Activated CD8-positive, alpha-beta memory T cell treated with anti-CD3 and anti-CD28 coated beads for 48 hours (primary cell): ENCODE measurements around the gene C2orf42.
"Not testable (repeated sequence)": the region's sequence is repeated elsewhere in the genome, so short reads cannot be mapped to it uniquely, and the experiment has no call there.

Experiments used
- DNase-seq, 3 experiments: peaks; one replicate each; pipeline ENCODE4 v3.0.0-alpha.2; 2020; ENCODE audit warnings: low read depth in 2 of 3, low spot score in 2 of 3

Gene C2orf42

DNA sequence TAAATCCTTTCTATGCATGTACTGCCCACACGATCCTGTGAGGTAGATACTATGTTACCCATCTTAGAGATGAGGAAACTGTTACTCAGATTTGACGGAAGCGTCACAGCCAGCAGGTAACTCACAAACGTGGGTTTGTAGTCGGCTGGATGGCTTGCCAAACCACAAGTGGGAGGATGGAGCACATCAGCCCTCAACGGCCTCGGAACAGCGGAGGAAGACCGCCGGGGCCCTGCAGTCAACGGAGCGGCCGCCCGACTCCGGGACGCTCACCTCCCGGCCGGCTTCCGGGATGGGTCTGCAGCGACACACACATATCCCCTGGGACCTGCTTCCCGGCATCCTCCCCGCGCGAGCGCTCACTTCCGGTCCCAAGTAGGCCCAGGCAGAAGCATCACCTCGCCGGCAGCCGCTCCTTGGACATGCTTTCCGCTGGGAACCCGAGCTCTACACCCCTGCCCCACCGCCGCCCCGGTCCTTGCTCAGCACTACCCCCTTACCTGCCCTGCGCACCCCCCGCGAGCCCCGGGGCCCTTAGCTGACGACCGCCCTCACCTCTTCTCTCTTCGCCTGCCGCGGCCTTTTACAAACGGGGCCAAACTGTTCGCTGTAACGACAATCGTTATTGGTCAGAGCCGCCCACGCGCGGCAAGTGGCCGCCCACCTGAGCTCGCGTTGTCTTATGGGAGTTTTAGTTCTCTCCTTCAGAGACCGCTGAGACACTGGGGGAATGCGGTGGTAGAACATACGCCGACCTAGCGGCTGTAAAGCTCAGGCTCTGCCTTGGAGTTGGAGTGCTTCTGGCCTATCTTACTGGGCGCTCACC is at the start of gene C2orf42:
Gene C2orf42, minus strand, starts transcription at position 602 of the 826 bp plus-strand sequence. CDS start 9,034 bp downstream, outside the sequence.
- peak; percentile 88 to 93 (median 92) for DNase-seq

- no peak for DNase-seq
These were observed 49.8 kb upstream of the C2orf42 start for GRCh38 chr2:70240599-70240998.

GRCh38 chr2:70233926-70234325 is 43.1 kb upstream of the C2orf42 start:
- DNase-seq: no peak

DNA sequence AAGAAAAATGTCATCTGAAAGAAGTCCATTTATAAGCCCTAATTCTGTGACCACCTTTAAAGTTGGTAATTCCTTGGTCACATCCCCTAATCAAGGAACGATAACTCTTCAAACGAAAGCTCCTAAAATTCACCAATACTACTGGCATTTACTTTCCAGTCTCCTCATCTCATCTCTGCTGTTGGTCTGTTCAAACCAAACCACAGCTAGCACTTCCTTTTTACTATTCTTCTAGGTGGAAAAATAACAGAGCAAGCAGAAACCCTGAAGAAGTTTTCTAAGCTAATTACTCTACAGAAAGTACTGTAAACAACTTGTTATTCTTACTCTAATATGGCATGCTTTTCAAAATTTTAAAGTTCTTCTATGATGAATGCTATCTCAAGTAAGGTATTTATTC is 36.0 kb upstream of the C2orf42 start:
- no peak for DNase-seq

GRCh38 chr2:70223305-70223704 is 32.5 kb upstream of the C2orf42 start:
- DNase-seq: not testable (repeated sequence)

DNA sequence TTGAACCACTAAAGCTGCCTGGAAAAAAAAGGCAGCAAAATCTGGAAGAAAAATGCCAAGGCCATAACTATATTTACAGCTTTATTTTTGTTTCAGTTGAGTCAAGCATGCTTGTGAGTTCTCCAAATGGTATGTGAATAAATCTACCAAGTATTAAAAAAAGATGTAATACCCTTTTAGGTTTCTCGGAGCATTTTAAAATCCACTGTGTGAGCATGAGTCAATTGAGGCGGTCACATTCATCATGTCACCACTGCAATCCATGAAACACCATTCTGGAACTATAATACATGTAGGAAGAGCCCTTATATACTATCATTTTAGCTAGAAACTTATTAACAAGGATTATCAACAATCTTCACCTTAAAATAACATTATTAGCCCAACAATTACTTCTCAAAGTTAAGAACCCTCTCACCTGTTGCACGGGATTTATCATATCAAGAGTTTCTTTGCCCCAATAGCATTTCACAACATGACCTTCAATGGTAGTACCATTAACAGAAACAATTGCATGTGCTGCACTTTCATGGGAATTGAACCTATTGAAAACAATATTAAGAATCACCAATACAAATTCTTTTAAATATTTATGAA is 24.2 kb upstream of the C2orf42 start:
- no peak for DNase-seq

- DNase-seq: no peak
These were observed 23.5 kb upstream of the C2orf42 start for GRCh38 chr2:70214365-70214764.

DNA sequence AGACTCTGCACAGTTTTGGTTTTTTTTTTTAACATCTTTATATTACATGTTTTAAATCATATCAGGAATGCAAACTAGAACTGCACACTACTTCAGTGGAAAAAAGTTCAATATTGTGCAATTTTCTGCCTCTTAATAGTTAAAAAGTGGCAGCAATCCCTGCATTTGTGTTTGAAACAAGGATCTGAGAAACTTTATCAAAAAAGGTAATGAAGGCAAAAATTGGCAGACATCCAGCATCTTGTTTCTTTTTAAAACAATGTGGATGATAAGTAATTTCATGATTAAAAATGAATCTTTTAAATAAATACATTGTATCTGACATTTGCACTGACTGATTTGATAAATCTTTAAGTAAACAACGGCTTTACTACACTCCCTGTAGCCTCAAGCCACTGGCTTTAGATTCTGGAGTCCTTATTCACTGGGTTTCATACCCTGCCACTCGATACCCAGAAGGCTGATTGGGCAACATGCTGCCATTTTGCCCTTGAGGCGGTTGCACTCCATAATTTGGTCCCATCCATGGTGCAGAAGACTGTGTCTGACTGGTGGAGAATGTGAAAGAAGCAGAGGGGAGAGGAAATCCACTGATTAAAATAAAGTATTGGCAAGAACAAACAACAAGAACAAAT is 21.6 kb upstream of the C2orf42 start:
- no peak for DNase-seq

DNA sequence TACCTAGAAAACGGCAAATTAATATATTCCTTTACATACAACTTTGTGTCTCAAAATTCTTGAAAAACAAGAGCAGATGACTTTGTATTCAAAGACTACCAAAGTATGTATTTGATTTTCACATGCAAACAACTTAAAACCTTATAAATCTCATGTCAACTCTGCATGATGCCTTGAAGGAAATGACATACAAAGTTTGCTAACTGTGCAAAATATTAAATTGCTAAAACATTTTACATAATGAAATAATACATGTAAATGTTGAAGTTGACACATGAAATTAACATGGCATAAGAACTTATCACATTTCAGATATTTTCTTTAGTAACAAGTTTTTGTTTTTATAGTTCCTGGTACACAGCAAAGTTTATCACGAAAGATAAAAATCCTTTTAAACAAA is 20.8 kb upstream of the C2orf42 start:
- DNase-seq: no peak

DNA sequence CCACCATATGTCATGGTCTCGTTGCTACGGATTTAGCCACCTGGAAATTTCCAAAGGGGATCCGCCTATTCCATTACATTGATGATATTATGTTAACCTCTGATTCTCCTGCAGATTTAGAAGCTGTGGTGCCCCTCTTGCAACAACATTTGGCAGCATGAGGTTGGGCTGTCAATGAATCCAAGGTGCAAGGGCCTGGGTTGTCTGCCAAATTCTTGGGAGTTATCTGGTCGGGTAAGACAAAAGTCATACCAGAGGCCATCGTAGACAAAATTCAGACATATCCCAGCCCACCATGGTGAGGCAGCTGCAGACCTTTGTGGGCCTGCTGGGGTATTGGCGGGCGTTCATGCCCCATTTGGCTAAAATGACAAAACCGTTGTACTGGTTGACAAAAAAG is 13.6 kb upstream of the C2orf42 start:
- no peak for DNase-seq

DNA sequence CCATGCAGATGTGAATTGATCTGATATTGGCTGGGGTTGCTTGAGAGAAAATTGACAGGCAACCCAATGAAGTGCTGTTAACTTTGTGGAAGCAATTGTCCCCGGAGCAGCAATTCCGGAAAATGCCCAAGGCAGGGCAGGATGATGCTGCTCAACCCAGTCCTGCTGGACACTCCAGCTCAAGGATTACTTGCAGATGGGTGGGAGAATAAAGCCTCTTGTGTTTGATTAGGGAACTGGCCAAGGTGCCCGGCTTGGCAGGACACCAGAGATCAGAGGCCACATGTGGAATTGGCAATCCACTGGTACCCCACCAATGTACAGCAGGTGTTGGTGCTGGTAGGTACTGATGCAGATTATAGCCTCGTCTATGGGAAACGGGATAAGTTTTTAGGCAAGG is 12.3 kb upstream of the C2orf42 start:
- DNase-seq: no peak

- no peak for DNase-seq
These were observed 11.5 kb upstream of the C2orf42 start for GRCh38 chr2:70202236-70202806.

DNA sequence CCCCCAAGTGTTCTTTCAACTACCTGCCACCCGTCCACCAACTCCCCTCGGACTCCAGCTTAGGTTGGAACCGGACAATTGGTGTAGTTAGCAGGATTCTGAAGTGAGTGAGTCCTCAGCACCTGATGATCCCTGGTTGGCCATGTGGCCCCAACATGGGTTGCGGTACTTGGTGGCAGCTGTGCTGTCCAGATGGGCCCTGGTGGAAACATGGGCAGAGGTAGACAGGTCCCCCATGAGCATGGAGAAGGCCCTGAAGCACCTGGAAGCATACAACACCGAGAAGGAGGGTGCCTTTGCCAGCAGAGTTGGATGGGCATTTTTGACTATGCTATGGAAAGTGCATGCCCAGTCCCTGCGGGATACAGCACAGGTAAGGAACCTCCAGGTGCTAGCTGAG is 11.0 kb upstream of the C2orf42 start:
- DNase-seq: no peak

- DNase-seq: no peak
These were observed 10.5 kb upstream of the C2orf42 start for GRCh38 chr2:70201225-70201768.

DNA sequence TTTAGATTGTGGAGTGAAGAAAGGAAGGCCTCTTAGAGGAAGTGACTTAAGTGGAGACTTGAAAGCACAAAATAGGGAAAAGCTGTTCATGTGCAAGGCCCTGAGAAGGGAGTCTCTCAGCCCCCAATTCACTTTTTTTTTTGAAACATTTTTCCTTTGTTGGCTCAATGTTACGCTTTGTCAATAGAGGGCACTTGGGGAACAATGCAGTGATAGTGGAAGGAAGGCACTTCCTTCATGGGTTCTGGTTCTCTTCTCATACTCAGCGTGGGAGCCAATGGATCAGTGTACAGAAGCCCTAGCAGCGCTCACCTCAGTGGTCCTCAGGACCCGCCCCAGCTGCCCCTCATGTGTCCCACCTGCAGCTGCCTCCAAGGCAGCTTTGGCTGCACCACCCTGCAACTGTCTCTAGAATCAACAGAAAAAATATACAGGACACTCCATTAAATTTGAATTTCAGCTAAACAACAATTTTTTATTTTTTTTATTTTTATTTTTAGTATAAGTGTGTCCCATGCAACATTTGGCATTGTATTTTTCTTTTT is 8.6 kb upstream of the C2orf42 start:
- no peak for DNase-seq

- no peak for DNase-seq
These were observed 1.7 kb upstream of the C2orf42 start for GRCh38 chr2:70192516-70192915.

DNA sequence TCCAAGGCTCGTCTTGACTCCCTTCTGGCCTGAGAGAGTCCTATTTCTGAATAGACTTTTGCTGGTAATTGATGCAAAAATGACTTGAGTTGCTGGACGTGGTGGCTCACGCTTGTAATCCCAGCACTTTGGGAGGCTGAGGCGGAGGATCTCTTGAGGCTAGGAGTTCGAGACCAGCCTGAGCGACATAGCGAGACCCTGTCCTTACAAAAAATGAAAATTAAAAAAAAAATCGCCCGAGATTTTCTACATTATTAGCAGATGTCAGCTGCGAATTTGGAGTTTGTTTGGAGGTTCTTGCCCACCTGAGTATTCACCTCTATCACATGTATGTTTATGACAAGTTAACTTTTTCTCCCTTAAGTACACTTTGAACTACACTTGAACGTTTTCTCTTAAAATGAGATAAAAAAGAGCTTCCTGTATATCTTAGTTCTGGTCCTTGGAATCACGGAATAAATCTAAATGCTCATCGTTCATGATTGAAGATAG is 471 bp upstream of the C2orf42 start:
- DNase-seq: no peak

DNA sequence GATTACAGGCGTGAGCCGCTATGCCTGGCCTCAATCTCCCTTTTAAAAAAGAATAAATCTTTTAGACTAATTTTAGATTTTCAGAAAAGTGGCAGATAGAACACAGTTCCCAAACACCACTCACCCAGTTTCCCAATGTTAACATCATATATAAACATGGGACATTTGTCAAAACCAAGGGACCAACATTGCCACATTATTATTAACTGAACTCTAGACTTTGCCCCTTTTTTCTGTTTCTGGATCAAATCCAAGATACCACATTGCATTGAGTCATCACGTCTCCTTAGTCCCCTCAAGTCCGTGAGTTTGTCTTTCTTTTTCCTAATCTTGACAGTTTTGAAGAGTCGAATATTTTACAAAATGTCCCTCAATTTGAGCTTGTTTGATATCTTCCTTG is 2.4 kb downstream of the C2orf42 start:
- DNase-seq: no peak

- not testable (repeated sequence) for DNase-seq
These were observed 3.6 kb downstream of the C2orf42 start for GRCh38 chr2:70187170-70187569.

GRCh38 chr2:70182689-70183088 is 8.1 kb downstream of the C2orf42 start:
- no peak for DNase-seq

- DNase-seq: no peak
These were observed 9.4 kb downstream of the C2orf42 start for GRCh38 chr2:70181363-70181956.
